Stimulated activated CD4-positive, alpha-beta T cell treated with anti-CD3 and anti-CD28 coated beads, TNF-alpha, amount 100 ng/mL, for 24 hours (primary cell): ENCODE results near the gene UPK1A.
"Not testable (repeated sequence)": the region's sequence is repeated elsewhere in the genome, so short reads cannot be mapped to it uniquely, and the experiment has no call there.

Experiments
- DNase-seq, 3 experiments: peaks; one replicate each; pipeline ENCODE4 v3.0.0-alpha.2; 2020; ENCODE audit warnings: low read depth in 3 of 3

UPK1A gene

DNA sequence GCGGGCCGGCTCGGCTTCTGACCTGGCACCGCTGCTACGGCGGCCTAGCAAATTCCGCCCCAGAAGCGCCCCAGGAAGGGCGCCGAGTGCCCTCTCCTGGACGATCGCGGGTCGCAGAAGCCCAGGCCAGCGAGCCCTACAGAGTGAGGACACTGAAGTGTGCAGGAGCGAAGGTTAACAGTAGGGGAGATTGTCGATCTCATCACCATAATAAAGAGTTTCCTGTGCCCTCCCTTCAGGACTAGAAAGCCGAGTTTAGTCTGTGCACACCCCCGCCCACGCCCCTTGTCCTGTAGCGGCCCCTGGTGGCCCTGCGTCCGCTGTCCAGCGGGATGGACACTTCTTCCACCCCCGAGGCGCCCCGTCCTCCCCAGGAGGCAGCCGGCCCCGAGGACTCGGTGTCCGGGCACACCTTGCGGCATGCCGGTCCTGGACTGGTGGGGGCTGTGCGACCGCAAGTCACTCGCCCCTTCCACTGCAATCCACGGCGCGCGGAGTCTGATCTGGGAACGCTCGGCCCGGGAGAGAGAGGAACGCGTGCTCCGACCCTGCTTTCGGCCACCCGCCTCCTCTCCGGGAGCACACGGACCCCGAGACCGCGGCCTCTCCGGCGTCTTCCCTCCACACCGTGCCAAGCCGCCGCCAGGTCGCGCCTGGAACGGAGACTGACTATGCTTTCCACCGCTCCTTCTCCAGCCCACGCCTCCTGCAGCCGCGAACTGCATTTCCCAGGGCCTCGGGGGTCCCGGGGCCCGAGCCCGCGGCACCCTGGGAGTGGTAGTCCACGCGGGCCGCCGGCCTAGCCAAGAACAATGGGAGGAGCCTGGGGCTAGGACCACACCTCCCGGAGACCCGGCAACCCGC is 50.7 kb downstream of the UPK1A start:
- peak; percentile 92 to 96 (median 94) for DNase-seq

DNA sequence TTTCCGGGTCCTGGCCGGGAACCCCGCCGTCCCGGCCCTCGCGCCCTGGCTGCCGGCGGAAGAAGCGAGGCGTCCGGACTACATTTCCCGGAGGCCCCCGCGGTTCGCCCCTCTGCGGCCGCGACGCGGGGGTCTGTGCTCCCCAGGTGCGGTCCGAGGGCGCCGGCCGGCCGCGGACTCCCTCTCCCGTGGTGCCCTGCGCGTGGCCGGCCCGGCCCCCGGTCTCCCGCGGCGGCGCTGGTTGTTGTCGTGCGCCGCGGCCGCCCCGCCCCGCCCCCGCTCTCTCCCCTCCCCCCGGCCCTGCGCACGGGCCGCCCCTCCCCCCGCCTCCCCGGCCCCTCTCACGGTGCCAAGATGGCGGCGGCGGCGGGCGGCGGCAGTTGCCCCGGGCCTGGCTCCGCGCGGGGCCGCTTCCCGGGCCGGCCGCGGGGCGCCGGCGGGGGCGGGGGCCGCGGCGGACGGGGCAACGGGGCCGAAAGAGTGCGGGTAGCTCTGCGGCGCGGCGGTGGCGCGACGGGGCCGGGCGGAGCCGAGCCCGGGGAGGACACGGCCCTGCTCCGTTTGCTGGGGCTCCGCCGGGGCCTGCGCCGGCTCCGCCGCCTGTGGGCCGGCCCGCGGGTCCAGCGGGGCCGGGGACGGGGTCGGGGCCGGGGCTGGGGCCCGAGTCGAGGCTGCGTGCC is 51.5 kb downstream of the UPK1A start, which contains the start of gene KMT2B:
Gene KMT2B (plus strand): TSS at position 339 of the 680 bp plus-strand sequence. CDS start 16 bp downstream, at position 355.
- no peak for DNase-seq

DNA sequence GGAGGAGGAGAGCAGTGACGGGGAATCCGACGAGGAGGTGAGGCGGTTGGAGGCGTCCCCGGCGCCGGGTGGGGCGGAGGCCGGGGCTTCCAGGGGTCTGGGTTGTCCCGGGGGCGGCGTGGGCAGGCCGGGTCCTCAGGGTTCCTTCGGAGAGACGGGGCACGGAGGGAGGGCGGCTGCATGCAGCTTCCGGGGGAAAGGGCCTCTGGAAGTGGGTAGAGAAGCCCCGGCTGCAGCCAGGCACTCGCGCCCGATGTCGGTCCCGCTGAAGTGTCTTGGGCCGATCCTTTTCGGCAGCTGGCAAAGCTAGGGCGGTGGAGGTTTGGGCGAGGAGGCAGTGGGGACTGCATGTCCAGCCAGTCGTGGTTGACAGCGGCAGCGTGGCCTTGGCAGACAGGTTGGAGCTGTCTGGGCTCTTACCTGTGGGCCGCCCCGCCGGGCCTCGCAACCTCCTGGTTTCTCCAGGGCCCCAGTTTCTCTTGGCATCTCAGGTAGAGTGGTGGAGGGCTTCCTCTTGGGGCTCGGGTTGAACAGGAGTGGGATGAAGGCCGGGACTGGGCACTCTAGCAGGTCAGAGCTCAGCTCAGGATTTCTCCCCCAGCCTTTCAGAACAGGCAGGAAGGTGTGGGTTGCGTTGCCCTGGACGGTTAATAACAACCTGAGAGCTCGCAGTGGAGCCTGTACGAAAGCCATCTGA is 52.2 kb downstream of the UPK1A start:
- peak in 1 of 3 experiments; percentile 66 for DNase-seq

DNA sequence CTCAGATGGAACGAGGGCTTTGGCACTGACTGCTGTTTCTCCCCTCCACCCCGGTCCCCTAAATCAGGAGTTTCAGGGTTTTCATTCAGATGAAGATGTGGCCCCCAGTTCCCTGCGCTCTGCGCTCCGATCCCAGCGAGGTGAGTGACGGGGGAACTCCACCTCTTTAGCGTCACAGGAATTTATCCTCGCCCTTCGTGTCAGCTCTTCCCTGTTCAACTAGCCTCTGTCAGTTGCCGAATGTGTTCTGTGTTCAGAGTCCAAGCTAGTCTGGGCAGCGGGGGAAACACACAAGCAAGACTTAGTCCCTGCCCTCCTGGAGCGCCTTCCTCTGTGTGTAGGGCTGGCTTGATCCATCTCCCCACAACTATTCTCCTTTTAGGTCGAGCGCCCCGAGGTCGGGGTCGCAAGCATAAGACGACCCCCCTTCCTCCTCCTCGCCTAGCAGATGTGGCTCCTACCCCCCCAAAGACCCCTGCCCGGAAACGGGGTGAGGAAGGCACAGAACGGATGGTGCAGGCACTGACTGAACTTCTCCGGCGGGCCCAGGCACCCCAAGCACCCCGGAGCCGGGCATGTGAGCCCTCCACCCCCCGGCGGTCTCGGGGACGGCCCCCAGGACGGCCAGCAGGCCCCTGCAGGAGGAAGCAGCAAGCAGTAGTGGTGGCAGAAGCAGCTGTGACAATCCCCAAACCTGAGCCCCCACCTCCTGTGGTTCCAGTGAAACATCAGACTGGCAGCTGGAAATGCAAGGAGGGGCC is 53.3 kb downstream of the UPK1A start:
- DNase-seq: no peak

GRCh38 chr19:35720163-35720524 is 53.8 kb downstream of the UPK1A start:
- DNase-seq: no peak

- DNase-seq: no peak
Measured at GRCh38 chr19:35720648-35721047, 54.3 kb downstream of the UPK1A start.

DNA sequence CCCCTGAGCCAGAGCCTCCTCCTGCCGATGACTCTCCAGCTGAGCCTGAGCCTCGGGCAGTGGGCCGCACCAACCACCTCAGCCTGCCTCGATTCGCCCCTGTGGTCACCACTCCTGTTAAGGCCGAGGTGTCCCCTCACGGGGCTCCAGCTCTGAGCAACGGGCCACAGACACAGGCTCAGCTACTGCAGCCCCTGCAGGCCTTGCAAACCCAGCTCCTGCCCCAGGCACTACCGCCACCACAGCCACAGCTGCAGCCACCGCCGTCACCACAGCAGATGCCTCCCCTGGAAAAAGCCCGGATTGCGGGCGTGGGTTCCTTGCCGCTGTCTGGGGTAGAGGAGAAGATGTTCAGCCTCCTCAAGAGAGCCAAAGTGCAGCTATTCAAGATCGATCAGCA is 55.1 kb downstream of the UPK1A start:
- no peak for DNase-seq

DNA sequence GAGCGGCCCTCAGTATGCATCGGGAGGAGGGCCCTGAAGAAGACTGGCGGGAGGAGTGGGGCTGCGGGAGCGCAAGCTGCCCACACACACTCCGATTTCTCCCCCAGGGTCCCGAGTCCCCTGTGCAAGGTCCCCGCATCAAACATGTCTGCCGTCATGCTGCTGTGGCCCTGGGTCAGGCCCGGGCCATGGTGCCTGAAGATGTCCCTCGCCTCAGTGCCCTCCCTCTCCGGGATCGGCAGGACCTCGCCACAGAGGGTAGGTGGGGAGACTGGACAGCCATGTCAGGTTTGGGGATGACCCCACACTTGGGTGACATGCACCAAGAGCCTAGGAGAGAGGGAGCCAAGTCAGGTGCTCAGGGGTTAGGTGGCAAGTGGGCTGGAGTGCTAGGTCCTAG is 56.1 kb downstream of the UPK1A start:
- no peak for DNase-seq

DNA sequence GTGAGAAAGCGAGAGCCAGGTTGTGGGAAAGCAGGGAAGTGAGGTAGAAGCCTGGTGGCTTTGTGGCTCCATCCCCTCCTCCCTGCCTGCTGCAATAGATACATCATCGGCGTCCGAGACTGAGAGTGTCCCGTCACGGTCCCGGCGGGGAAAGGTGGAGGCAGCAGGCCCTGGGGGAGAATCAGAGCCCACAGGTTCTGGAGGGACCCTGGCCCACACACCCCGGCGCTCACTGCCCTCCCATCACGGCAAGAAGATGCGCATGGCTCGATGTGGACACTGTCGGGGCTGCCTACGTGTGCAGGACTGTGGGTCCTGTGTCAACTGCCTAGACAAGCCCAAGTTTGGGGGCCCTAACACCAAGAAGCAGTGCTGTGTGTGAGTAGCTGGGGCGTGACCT is 56.6 kb downstream of the UPK1A start:
- DNase-seq: no peak

DNA sequence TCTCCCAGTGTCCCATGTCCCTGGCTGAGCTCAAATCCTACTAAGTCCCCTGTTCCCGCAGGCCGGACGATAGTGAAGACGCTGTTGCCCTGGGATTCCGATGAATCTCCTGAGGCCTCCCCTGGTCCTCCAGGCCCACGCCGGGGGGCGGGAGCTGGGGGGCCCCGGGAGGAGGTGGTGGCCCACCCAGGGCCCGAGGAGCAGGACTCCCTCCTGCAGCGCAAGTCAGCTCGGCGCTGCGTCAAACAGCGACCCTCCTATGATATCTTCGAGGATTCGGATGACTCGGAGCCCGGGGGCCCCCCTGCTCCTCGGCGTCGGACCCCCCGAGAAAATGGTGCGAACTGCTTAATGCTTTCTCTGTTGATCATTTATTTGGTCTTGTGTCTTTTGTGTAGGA is 57.4 kb downstream of the UPK1A start:
- no peak for DNase-seq

- DNase-seq: not testable (repeated sequence)
Measured at GRCh38 chr19:35724132-35724531, 57.8 kb downstream of the UPK1A start.

- DNase-seq: no peak
Measured at GRCh38 chr19:35724560-35724959, 58.2 kb downstream of the UPK1A start.

DNA sequence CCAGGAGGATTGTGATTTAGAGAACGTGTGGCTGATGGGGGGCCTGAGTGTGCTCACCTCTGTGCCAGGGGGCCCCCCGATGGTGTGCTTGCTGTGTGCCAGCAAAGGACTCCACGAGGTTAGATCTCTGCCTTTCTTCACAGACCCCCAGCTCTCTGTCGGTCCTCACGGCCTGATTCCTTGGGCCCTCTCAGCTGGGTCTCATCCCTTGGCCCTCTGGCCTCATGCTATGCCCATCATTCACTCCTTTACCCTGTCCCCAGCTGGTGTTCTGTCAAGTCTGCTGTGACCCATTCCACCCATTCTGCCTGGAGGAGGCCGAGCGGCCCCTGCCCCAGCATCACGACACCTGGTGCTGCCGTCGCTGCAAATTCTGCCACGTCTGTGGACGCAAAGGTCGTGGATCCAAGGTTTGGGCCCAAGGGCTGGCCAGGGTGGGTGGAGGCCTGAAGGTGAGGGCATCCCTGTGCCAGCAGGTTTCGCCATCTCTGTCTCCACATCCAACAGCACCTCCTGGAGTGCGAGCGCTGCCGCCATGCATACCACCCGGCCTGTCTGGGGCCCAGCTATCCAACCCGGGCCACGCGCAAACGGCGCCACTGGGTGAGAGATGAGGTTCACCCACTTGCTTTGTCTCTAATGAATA is 59.0 kb downstream of the UPK1A start:
- no peak for DNase-seq

DNA sequence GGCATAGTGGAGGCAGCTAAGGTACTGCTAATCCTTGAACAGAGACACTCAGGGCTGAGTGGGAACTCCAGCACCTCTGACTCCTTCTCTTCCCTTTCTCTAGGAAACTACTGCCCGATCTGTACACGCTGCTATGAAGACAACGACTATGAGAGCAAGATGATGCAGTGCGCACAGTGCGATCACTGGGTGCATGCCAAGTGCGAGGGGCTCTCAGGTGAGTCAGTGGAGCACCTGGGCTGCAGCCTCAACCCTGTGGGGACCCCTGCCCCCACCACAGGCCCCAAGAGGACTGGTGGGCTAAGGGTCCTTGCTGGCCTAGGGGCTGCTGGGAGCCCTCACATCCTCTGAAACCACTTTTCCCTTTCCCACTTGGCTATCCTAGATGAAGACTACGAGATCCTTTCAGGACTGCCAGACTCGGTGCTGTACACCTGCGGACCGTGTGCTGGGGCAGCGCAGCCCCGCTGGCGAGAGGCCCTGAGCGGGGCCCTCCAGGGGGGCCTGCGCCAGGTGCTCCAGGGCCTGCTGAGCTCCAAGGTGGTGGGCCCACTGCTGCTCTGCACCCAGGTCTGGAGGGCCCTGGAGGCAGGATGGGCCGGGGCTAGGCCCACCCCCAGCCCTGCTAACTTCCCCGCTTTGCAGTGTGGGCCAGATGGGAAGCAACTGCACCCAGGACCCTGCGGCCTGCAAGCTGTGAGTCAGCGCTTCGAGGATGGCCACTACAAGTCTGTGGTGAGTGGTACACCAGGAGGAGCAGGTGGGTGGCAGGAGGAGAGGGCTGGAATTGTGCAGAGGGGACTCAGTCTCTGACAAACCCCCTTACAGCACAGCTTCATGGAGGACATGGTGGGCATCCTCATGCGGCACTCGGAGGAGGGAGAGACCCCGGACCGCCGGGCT is 61.0 kb downstream of the UPK1A start:
- no peak for DNase-seq
